NOMO-1 treated with dmso at 0.1 percent for 144 hours (cell line): ENCODE measurements around the gene BEAN1.
"Not testable (repeated sequence)": the region's sequence is repeated elsewhere in the genome, so short reads cannot be mapped to it uniquely, and the experiment has no call there.

Source experiments
- DNase-seq: peaks from one replicate; lab custom pipeline; 2025; ENCODE audit not compliant: unreplicated experiment; lab: John Stamatoyannopoulos, UW

The BEAN1 gene

GRCh38 chr16:66484453-66485213 lies 57.5 kb downstream of the BEAN1 start:
- DNase-seq: no peak

GRCh38 chr16:66485376-66485775 lies 58.3 kb downstream of the BEAN1 start:
- no peak for DNase-seq

GRCh38 chr16:66486199-66486772 lies 59.2 kb downstream of the BEAN1 start:
- no peak for DNase-seq

GRCh38 chr16:66486773-66487579 lies 59.9 kb downstream of the BEAN1 start:
- no peak for DNase-seq

GRCh38 chr16:66487580-66488275 lies 60.6 kb downstream of the BEAN1 start:
- no peak for DNase-seq

GRCh38 chr16:66488505-66488904 lies 61.4 kb downstream of the BEAN1 start:
- no peak for DNase-seq

DNA sequence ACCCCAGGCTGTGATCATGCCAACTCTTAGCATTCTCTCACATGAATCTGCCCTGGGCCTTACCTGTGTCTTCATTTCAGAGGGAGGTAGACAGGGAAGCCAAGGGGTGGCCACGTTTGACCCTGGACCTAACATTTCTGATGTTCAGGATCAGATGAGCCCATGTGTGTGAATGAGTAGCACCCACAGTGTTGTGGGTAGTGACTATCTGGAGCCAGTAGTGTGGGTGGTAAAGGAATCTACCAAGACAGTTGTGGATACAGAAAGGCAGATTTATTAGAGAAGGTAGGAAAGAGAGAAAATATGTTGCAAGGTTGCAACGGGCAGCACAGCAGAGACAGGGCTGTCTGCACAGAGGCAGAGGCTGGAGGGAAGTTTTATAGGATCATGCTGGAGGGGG lies 62.3 kb downstream of the BEAN1 start:
- DNase-seq: no peak

DNA sequence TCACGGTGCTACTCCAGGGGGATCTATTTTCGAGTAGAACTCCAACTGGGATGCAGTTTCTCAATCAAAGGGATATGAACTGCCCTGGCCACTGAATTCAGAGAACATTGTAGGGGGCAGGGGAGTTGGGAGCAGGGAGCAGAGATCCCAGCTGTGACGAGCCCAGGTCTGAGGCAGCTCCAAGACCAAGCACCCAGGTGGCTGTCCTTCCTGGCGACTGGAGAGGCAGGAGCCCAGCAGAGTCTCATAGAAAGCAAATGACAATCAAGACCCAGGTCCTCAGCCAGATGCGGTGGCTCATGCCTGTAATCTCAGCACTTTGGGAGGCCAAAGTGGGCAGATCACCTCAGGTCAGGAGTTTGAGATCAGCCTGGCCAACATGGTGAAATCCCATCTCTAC lies 62.7 kb downstream of the BEAN1 start:
- DNase-seq: no peak

DNA sequence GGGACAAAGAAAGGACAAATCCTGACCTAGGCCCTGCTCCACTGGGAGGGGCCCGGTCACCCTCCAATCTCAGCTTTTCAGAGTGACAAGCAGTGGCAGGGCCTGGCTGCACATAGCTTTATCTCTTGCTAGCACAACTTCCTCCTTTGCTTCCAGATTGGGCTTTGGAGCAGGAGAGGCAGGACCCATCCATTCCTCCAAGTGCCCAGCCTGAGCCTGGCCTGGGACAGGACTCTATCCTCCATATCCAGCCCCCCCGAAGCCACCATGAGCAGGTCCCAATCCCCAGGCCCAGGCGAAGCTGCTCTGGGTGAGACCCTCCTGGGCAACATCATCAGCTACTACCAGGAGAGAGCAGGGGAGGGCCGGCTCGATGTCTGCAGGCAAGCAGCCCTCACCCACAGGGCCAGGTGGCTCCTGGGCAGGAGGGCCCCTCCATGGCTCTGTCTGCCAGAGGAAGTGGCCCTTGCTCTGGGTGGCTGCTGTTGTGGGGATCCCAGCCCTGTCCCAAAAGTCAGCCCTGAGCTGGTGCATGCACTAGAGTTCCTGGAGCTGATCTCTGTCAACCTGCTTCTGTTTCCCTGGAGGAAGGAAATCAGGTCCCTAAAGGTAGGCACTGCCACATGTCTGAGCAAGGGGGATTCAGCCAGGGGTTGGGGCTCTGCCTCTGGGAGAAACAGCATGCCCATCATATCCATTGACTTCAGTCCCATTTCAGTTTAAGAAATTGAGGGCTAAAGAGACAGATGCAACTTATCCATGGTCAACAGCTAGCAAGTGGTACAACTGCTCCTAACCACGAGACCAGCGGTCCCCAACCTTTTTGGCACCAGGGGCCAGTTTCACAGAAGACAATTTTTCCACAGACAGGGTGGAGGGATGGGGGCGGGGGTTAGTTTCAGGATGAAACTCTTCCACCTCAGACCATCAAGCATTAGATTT lies 64.0 kb downstream of the BEAN1 start:
- DNase-seq: no peak

DNA sequence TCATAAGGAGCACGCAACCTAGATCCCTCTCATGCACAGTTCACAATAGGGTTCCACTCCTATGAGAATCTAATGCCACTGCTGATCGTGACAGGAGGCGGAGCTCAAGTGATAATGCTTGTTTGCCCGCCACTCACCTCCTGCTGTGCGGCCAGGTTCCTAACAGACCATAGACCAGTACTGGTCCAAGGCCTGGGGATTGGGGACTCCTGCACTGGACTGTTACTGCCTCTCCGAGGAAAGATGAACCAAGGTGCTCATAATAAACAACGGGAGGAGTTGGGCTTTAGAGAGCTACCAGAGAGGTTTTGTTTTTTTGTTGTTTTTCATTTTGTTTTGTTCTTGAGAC lies 64.6 kb downstream of the BEAN1 start:
- DNase-seq: no peak

DNA sequence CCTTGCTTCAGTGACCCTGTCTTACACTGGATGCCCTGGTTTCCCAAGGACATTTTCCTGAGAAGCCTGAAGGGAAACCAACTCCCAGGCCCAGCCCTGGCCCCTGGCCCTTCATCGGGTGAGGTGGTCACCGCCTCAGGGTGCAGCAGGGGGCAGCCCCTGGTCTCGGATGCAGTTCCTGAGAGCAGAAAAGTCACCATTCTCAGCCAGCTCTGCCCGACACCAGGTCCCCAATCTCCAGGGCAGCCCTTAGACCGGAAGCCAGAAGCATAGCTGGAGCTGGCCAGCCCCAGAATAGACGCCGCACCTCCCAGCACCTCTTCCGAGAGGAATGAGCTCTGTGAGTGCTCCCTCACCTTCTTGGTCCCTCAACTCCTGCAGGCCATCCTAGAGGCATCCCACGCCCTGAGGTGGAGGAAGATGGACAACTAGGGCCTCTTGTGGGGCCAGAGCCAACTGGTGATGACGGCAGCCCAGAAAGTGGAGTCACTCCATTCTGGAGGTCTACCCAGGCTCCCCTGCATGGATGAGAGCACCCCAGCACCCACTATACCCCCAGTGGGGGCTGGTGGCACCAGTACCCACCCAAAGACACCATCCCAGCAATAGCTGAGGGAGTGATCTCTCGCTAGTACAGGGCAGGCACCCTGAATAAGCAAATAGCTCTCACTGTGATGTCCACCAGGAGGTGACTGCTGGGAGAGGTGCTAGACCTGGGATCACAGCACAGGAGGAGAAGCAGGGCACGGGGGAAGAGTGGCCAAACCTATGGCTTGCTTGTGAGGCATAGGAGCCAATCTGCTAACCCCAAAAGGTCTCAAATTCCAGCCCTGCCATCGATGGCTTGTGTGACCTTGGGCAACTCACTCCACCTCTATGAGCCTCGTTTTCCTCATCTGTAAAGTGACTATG lies 66.7 kb downstream of the BEAN1 start:
- DNase-seq: no peak

DNA sequence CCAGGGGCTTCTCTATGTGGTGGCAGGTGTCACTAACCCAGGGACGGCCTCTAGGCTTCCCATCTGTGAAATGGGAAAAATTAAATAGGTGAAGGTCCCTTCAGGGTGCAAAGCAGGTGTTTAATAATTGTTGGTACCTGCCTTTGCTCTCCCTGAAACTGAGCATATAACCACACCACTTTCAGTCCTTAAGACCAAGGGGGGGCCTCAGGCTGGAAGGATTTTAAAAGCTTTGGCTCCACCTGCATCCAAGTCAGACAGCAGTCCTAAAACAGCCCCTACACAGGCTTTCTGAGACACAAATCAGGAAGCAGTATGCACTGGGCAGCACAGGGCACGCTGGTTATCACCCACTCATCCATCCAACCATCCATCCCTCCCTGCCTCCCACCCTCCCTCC lies 67.8 kb downstream of the BEAN1 start:
- no peak for DNase-seq

- no peak for DNase-seq
Observed at GRCh38 chr16:66495440-66495839, 68.3 kb downstream of the BEAN1 start.

DNA sequence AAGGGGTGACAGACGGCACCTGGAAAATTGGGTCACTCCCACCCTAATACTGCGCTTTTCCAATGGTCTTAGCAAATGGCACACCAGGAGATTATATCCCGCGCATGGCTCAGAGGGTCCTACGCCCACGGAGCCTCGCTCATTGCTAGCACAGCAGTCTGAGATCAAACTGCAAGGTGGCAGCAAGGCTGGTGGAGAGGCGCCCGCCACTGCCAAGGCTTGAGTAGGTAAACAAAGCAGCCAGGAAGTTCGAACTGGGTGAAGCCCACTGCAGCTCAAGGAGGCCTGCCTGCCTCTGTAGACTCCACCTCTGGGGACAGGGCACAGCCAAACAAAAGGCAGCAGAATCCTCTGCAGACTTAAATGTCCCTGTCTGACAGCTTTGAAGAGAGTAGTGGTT lies 69.1 kb downstream of the BEAN1 start:
- not testable (repeated sequence) for DNase-seq

GRCh38 chr16:66497921-66498320 lies 70.8 kb downstream of the BEAN1 start:
- not testable (repeated sequence) for DNase-seq

- DNase-seq: not testable (repeated sequence)
Observed at GRCh38 chr16:66501563-66501962, 74.5 kb downstream of the BEAN1 start.

DNA sequence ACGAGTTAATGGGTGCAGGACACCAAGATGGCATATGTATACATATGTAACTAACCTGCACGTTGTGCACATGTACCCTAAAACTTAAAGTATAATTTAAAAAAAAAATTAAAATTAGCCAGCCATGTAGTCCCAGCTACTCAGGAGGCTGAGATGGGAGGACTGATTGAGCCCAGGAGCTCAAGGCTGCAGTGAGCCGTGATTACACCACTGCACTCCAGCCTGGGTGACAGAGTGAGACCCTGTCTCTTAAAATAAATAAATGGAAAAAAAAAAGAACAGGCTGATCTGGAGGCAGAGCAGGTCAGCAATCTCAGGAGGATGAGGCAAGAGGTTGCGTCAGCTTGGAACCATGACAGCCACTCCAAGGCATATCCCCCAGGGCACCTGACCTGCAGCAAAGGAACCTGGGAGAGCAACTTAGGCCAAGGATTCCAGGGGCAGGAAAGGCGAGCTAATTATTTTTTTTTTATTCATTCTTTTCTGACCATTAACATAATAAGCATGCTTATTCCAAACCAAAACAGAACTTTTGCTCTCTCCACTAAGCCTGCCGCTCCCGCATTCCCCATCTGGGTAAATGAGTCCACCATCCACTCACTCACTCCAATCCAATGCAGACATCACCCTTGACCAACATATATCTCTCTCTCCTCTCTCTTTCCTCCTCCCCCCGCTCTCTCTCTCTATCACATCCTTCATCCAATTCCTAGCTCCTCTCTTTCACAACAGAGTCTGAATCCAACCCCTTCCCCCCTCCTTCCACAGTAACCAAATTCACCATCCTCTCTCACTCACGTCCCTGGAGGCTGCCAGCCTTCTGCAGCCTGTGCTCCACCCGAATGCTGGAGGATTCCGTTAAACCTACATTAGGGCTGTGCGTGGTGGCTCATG lies 75.2 kb downstream of the BEAN1 start:
- no peak for DNase-seq

GRCh38 chr16:66503030-66503429 lies 75.9 kb downstream of the BEAN1 start:
- no peak for DNase-seq
